Measurements from ENCODE around the gene XPO5. TPM values are rescaled to one million over a fixed set of nuclear protein-coding genes. Genes with fewer than 3 reads are reported as not detected.
"Not testable (repeated sequence)": the region's sequence is repeated elsewhere in the genome, so short reads cannot be mapped to it uniquely, and the experiment has no call there.

XPO5 gene
- total RNA-seq, 1 donor = 43.2 TPM

GRCh38 chr6:43505718-43506117 lies 70.1 kb downstream of the XPO5 start:
- TF ChIP-seq CTCF (IDR thresholded peaks at IDR 0.05; ENCODE audit: insufficient read depth, low read depth, low read length) = no peak
- DNase-seq (ENCODE audit: low read depth) = no peak

GRCh38 chr6:43504756-43505593 lies 70.9 kb downstream of the XPO5 start:
- no peak for DNase-seq (ENCODE audit: low read depth)
- TF ChIP-seq CTCF (IDR thresholded peaks at IDR 0.05; ENCODE audit: insufficient read depth, low read depth, low read length) = no peak
- H3K4me3 ChIP-seq (ENCODE audit: low read depth, low read length) = no peak overlapping the region

More at GRCh38 chr6:43505718-43506117, 70.1 kb downstream of the XPO5 start:
- no peak overlapping the region for H3K4me3 ChIP-seq (ENCODE audit: low read depth, low read length)

DNA sequence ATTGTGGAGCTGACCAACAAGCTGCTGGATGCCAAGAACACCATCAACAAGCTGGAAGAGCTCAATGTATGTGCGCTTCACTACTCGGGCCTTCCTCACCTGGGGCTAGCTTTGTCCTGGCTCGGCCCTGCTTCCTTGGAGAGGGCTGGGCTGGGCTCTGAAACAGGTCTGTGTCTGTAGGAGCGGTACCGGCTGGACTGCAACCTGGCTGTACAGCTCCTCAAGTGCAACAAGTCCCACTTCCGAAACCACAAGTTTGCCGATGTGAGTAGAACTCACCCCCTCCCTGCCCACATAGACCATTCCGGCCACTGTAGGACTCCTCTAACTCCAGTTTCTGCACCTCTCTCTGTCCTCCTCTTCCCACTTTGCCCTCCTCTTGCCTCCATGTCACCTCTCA lies 72.4 kb downstream of the XPO5 start:
- no peak for DNase-seq (ENCODE audit: low read depth)
- TF ChIP-seq CTCF (IDR thresholded peaks at IDR 0.05; ENCODE audit: insufficient read depth, low read depth, low read length) = no peak
- no peak overlapping the region for H3K4me3 ChIP-seq (ENCODE audit: low read depth, low read length)

DNA sequence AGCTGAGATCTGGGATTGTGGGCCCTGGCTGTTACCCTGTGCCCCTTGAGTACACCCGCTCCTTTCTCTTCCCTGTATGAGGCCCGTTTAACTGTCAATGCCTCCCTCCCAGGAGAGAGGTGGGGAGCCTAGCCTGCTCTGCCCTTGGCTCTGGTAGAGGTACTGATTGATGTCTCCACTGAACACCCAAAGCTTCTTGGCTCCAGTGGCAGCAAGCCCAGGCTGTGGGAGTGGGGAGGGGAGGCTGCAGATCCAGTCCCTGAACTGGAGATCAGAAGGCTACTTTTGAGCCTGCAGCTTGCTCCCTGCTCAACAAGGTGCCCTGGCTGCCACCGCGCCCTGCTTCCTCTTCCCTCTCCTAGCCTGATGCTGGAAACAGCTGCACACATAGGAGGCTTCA lies 73.2 kb downstream of the XPO5 start:
- H3K4me3 ChIP-seq (ENCODE audit: low read depth, low read length) = no peak overlapping the region
- no peak for TF ChIP-seq CTCF (IDR thresholded peaks at IDR 0.05; ENCODE audit: insufficient read depth, low read depth, low read length)
- no peak for DNase-seq (ENCODE audit: low read depth)

DNA sequence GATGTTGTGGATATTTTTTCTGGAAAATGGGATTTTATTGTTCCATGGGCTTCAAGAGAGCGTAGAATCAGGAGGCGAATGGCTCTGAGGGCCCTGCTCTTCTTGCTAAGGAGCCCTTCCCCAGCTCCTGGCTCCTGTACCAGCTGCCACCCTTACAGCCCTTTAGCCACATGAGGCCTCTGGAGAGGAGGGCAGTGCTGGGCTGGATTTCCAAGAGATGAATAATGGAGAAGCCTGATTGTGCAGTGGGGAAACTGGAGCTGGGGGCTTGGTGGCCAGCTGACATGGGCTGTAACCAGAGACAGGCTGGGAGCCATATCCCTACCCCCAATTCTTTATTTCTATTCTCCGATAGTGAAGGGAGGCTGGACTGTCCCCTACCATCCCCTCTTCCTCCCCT lies 74.9 kb downstream of the XPO5 start:
- no peak for DNase-seq (ENCODE audit: low read depth)
- no peak for TF ChIP-seq CTCF (IDR thresholded peaks at IDR 0.05; ENCODE audit: insufficient read depth, low read depth, low read length)

DNA sequence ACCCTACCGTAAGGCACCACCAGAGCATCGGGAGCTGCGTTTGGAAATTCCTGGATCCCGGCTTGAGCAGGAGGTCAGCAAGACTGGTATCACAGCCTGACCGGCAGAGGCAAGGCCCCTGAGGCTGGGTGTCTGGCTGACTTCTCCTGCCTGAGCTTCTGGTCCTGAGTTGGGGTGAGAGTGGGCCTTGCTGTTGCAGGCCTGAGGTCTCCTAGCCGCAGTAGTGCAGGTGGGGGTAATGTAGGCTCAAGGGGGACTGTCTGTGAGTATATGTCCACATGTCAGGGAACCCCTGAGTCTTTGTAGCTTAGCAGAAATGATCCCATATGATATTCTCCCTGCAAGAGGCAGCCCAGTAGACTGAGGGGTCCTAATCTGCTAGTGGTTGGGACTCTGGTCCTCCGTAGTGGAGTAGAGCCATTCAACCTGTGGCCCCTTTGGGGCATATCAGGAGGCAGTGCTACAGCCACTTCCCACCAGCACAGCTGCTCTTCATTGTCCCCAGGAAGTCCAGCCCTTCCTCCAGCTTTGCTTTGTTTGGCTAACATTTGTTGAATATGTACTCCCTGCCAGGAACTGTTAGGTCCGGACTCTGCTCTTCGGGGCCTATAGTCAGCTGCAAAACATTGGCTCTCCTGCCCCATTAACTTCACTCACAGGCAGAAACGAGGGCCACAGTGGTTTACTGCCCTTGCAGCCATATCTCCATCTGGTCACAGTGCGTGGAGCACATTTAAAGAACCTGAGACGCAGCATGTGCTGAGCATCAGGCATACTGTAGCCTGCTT lies 76.6 kb downstream of the XPO5 start:
- TF ChIP-seq CTCF (IDR thresholded peaks at IDR 0.05; ENCODE audit: insufficient read depth, low read depth, low read length) = no peak
- DNase-seq (ENCODE audit: low read depth) = no peak
- H3K4me3 ChIP-seq (ENCODE audit: low read depth, low read length) = no peak overlapping the region

More for the DNA sequence above, 74.9 kb downstream of the XPO5 start:
- H3K4me3 ChIP-seq (ENCODE audit: low read depth, low read length) = no peak overlapping the region

GRCh38 chr6:43498291-43498690 lies 77.5 kb downstream of the XPO5 start:
- not testable (repeated sequence) for DNase-seq (ENCODE audit: low read depth); H3K4me3 ChIP-seq (ENCODE audit: low read depth, low read length)
